Central memory CD8-positive, alpha-beta T cell (primary cell): Measurements from ENCODE around the gene GGCX.

Experiments used
- ATAC-seq: fragments of 150-1000 bp; cut with Tn5 transposase; replicated peaks from 2 replicates; pipeline ENCODE4 v1.10.0; 2022; ENCODE audit warnings: mild to moderate bottlenecking, moderate FRiP score, moderate number of reproducible peaks; ENCODE audit not compliant: poor library complexity, severe bottlenecking; ENCODE audit errors: extremely low read depth
- DNase-seq, 2 donors: peaks; one replicate each; pipeline ENCODE4 v3.0.0; 2021; ENCODE audit warnings: low spot score in 2 of 2
- H3K27ac Mint-ChIP-seq: one replicate; pipeline ENCODE4 v1.8.0; 2022; ENCODE audit warnings: low read depth, mild to moderate bottlenecking, moderate library complexity, mixed read lengths
- H3K27me3 Mint-ChIP-seq: one replicate; pipeline ENCODE4 v1.8.0; 2022; ENCODE audit warnings: mixed read lengths
- H3K36me3 Mint-ChIP-seq: one replicate; pipeline ENCODE4 v1.8.0; 2022; ENCODE audit warnings: mild to moderate bottlenecking, moderate library complexity, mixed read lengths; ENCODE audit not compliant: insufficient read depth
- H3K4me1 Mint-ChIP-seq: one replicate; pipeline ENCODE4 v1.8.0; 2022; ENCODE audit warnings: mixed read lengths
- H3K4me3 Mint-ChIP-seq: one replicate; pipeline ENCODE4 v1.8.0; 2022; ENCODE audit warnings: mild to moderate bottlenecking, moderate library complexity, mixed read lengths
- H3K9me3 Mint-ChIP-seq: one replicate; pipeline ENCODE4 v1.8.0; 2022; ENCODE audit warnings: mixed read lengths

GGCX gene

DNA sequence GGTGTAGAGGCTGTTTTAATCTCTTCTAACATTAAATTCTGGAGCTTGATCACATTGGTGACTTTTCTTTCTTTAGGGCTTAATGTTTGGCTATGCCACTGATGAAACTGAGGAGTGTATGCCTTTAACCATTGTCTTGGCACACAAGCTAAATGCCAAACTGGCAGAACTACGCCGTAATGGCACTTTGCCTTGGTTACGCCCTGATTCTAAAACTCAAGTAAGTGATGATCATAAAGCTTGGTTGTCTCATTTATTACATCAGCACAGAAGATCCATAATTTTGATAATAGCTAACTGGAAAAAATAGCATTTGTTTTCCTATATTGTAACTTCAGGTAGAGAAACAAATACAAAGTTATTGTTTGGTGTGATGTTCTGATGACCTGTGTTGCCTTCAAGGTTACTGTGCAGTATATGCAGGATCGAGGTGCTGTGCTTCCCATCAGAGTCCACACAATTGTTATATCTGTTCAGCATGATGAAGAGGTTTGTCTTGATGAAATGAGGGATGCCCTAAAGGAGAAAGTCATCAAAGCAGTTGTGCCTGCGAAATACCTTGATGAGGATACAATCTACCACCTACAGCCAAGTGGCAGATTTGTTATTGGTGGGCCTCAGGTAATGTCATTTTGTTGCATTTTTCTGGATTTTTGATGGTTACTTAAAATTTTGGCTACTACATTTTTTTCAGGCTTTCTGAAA lies 19.4 kb downstream of the GGCX start:
- DNase-seq (no peak), ATAC-seq (no peak)
- H3K9me3 Mint-ChIP-seq, result no peaks in the 10 kb centered on the region
- peaks cover 42% of the 10 kb centered on the region for H3K4me1 Mint-ChIP-seq
- H3K4me3 Mint-ChIP-seq, result no peak overlapping the region
- H3K27me3 Mint-ChIP-seq, result no peaks in the 10 kb centered on the region
- H3K36me3 Mint-ChIP-seq, result peaks cover 62% of the 10 kb centered on the region
- no peak overlapping the region for H3K27ac Mint-ChIP-seq

DNA sequence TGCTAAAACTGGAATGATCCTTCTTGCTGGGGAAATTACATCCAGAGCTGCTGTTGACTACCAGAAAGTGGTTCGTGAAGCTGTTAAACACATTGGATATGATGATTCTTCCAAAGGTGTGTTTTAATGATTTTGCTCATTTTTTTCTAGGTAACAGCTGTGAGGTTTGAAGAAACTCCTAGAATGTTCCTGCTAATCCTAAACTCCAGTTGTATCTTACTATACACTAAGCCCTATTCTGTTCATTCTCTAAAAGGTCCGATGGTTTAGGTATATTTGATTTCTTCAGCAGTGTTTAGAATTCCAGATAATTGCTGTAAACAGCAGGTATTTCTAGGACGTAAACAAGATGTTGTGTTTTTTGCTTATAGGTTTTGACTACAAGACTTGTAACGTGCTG lies 20.0 kb downstream of the GGCX start:
- peak overlapping the region; percentile 9 for H3K4me3 Mint-ChIP-seq
- no peaks in the 10 kb centered on the region for H3K9me3 Mint-ChIP-seq
- H3K27me3 Mint-ChIP-seq, result no peaks in the 10 kb centered on the region
- DNase-seq, result no peak
- H3K27ac Mint-ChIP-seq, result no peak overlapping the region
- H3K4me1 Mint-ChIP-seq, result peaks cover 42% of the 10 kb centered on the region
- no peak for ATAC-seq
- peaks cover 64% of the 10 kb centered on the region for H3K36me3 Mint-ChIP-seq

DNA sequence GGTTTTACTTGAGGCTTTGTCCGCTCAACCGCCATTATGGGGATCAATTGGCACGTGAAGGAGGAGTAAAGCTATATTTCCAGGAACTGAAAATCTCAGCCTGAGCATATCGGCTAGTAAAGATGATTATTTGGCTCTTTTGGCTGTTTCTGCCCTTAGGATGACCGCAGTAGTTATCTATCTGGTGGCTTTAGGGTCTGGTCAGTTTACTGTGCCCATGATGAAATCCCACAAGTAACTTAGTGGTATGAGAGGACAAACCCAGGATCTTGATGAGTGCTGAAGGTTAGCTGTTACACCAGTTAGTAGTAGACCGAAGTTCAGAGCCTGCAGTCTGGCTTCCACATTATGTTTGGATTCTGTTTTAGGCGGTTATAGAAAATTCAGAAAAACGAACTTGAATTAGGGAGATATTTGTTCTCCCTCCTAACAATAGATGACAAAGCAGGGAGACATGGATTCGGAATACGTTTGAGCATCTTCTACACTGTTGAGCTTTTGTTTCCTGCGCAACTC lies 21.1 kb downstream of the GGCX start:
- DNase-seq (no peak), ATAC-seq (no peak)
- Mint-ChIP-seq H3K4me3 (peak overlapping the region; percentile 89), H3K9me3 (no peaks in the 10 kb centered on the region), H3K36me3 (peaks cover 59% of the 10 kb centered on the region), H3K27ac (peak overlapping the region; percentile 89), H3K27me3 (no peaks in the 10 kb centered on the region), H3K4me1 (peaks cover 42% of the 10 kb centered on the region)

DNA sequence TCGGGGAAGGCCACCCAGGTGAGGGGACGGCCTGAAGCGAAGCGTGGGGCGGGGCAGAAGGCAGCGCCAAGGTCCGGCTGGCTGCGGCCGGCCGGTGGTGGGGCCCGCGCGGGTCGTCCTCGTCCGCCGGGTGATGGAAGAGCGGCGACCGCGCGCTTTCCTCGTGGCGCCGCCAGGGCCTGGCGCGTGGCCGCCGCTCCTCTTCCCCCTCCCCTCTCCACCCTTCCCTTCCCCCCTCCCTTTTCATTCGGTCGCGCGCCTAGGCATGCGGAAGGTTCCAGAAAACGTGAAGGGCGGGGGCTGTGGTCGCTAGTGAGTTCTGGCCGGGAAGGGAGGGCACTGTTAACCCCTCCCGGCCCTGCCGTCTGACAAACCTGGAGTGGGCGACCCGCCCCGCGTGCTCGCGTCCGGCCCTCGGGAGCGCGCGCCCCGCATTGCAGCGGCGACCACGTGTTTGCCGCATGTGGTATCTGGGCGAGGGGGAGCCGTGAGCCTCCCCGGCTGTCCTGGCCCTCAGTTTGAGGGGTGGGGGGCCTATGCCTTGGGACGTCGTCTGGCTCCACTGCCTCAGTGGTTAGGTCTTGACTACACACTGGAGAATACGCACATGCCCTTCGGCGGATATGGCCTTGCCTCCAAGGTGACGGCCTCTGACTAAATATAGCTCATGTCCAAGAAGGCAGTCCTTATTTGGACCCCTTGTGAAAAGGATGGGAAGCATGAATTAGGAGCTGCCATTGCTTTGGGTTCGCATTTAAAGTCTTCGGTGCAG lies 21.7 kb downstream of the GGCX start:
- ATAC-seq (peak; percentile 66), DNase-seq (peak; percentile 41 to 49)
- Mint-ChIP-seq H3K36me3 (peaks cover 54% of the 10 kb centered on the region), H3K4me3 (peak overlapping the region; percentile 89), H3K9me3 (no peaks in the 10 kb centered on the region), H3K4me1 (peaks cover 42% of the 10 kb centered on the region), H3K27ac (peak overlapping the region; percentile 89), H3K27me3 (no peaks in the 10 kb centered on the region)

DNA sequence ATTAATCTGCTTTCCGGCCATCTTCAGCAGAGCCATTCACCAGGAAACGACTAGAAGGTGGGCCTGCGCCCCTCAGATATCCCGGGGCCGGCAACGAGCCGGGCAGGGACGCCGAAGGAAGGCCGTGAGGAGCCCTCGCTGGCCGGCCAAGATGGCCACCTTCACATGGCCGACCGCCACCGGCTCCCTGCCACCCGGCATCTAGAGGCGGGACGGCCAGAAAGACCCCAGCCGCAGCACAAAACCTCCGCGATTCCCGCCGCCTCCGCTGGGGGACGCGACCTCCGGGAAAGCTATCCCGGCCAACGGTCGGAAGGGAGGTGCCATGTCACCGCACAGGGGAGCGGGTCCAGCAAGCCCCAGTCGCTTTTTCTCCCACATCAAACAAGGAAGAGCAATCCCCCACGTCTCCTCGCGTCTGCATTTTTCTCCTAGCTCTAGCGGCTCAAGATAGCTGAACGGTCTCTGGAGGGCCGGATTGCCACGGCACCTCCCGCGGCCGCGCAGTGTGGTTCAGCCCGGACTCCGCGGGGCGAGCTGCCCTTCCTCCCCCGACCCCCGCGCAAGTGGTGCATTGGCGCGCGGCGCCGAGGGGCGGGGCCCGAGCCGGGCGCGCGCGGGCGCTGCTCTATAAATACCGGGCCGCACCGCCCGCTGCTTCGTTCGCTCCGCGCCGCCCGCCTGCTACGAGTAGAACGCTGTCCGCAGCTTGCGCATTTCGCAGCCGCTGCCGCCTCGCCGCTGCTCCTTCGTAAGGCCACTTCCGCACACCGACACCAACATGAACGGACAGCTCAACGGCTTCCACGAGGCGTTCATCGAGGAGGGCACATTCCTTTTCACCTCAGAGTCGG lies 22.6 kb downstream of the GGCX start, which contains the start of gene MAT2A:
MAT2A (plus strand) TSS at position 662 of the 854 bp plus-strand sequence; CDS start at position 782, 120 bp downstream.
- Mint-ChIP-seq H3K27me3 (no peaks in the 10 kb centered on the region), H3K4me1 (peaks cover 36% of the 10 kb centered on the region), H3K27ac (peak within 1 kb of the TSS; percentile 89), H3K9me3 (no peaks in the 10 kb centered on the region), H3K4me3 (peak within 1 kb of the TSS; percentile 89), H3K36me3 (peaks cover 46% of the 10 kb centered on the region)
- DNase-seq, result peak; percentile 74 to 76
- peak; percentile 72 for ATAC-seq

DNA sequence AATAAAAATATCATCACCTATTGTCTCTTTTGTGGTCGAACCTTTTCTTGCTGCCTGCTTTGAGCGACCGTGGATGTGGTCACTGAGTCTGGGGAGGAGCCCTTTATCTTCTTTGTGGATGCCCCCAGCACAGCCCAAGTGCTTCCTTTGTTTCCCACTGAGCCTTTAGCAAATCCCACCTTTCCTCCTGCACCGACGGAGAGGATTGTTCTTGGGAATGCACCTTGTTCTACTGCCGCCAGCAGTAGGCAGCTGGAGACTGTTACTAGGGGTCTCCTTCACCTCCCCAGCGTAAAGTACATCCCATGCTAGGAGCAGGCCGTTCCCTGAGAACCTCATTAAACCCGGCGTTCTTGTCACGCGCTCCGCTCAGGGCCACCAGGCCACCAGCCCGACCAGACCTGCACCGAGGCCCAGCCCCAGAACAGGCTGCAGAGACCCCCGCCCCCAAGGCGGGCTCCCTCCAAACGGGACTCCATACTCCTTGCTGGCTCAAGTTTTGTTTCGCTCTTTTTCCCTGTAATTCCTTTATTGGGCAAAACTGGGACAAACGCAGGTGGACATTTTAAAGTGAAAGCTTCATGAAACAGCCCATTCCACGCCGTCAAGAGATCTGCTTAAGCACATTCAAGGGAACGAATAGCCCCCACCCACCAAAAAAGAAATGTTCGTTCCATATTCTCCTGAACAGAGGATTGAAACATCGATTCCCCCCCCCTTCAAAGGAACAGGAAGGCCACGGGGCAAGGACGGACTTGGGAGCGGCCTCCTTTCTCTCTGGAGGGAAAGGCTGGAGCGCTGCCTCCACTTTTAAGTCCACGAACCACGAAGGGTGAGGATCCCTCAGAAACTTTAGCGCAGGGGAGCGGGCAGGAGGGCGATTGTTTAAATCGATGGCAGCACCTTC lies 23.4 kb downstream of the GGCX start:
- DNase-seq (no peak), ATAC-seq (no peak)
- H3K9me3 Mint-ChIP-seq, result no peaks in the 10 kb centered on the region
- H3K4me3 Mint-ChIP-seq, result peak overlapping the region; percentile 89
- H3K4me1 Mint-ChIP-seq, result peaks cover 36% of the 10 kb centered on the region
- H3K27me3 Mint-ChIP-seq, result no peaks in the 10 kb centered on the region
- H3K36me3 Mint-ChIP-seq, result peaks cover 40% of the 10 kb centered on the region
- peak overlapping the region; percentile 89 for H3K27ac Mint-ChIP-seq

DNA sequence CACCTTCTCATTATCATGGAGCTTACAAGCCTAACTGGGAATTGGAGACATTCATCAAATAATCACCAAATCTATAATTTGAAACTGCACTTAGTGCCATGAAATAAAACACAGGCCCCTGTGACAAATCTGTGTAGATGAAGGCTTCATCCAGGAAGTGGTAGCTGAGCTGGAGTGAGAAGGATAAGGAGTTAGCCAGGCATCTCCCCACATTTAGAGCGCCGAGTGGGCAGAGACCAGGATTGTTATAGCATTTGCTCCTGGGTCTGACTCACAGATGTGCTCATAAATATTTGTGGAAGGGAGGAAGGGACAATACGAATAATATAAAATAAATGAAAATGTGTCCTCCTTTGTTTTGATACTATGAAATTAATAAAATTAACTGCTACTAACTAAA lies 24.8 kb downstream of the GGCX start:
- DNase-seq, result no peak
- Mint-ChIP-seq H3K27ac (peak overlapping the region; percentile 84), H3K27me3 (no peaks in the 10 kb centered on the region), H3K4me1 (peaks cover 28% of the 10 kb centered on the region), H3K4me3 (no peak overlapping the region), H3K9me3 (no peaks in the 10 kb centered on the region), H3K36me3 (peaks cover 28% of the 10 kb centered on the region)
- ATAC-seq, result no peak

DNA sequence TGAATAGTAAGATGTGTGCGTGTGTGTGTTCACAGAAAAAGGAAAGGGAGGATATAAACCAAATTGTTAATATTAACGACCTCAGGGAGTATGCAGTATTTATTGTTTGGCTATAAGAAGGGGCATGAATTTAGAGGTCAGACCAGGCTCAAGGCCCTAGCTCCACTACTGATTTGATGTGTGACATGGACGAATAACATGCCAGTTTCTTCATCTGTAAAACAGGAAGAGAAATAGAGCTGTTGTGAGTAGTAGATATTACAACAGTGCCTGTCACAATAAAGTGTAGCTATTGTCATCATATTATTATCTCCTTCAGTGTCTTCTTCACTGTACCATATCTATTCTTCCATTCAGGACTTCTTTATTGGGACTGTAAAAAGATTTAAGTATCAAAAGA lies 26.4 kb downstream of the GGCX start:
- Mint-ChIP-seq H3K27me3 (no peaks in the 10 kb centered on the region), H3K9me3 (no peaks in the 10 kb centered on the region), H3K4me1 (peaks cover 12% of the 10 kb centered on the region), H3K36me3 (peaks cover 21% of the 10 kb centered on the region), H3K27ac (no peak overlapping the region), H3K4me3 (no peak overlapping the region)
- ATAC-seq (no peak), DNase-seq (no peak)

DNA sequence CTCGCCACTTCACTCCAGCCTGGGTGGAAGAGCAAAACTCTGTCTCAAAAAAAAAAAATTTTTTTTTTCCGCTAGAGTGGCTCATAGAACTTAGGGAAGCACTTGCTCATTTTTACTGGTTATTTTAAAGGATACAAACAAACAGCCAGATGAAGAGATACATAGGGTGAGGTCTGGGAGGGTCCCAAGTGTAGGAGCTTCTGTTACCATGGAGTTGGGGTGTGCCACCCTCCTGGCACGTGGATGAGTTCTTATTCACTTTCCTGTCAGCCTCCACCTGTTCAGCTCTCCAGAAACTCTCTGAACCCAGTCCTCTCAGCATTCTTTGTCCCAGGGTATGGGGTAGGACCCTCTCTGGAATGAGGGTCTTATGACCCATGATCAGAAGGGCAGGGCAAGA lies 27.2 kb downstream of the GGCX start:
- peaks cover 15% of the 10 kb centered on the region for H3K36me3 Mint-ChIP-seq
- peaks cover 4% of the 10 kb centered on the region for H3K27me3 Mint-ChIP-seq
- peaks cover 10% of the 10 kb centered on the region for H3K4me1 Mint-ChIP-seq
- no peak overlapping the region for H3K4me3 Mint-ChIP-seq
- no peaks in the 10 kb centered on the region for H3K9me3 Mint-ChIP-seq
- DNase-seq (no peak), ATAC-seq (no peak)
- H3K27ac Mint-ChIP-seq, result no peak overlapping the region

DNA sequence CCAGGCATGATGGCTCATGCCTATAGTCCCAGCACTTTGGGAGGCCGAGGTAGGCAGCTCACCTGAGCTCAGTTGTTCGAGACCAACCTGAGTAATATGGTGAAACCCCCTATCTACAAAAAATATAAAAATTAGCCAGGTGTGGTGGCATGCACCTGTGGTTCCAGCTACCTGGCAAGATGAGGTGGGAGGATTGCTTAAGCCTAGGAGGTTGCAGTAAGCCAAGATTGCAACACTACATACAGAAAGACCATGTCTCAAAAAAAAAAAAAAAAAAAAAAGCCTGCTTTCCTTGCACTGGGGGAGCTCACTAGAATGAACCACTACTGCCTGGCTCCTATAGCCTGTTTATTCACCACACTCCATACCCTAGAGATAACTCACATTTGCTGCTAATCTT lies 29.7 kb downstream of the GGCX start:
- Mint-ChIP-seq H3K9me3 (no peaks in the 10 kb centered on the region), H3K27ac (no peak overlapping the region), H3K36me3 (peaks cover 4% of the 10 kb centered on the region), H3K27me3 (peaks cover 29% of the 10 kb centered on the region), H3K4me3 (no peak overlapping the region), H3K4me1 (no peaks in the 10 kb centered on the region)
- ATAC-seq, result no peak
- no peak for DNase-seq

DNA sequence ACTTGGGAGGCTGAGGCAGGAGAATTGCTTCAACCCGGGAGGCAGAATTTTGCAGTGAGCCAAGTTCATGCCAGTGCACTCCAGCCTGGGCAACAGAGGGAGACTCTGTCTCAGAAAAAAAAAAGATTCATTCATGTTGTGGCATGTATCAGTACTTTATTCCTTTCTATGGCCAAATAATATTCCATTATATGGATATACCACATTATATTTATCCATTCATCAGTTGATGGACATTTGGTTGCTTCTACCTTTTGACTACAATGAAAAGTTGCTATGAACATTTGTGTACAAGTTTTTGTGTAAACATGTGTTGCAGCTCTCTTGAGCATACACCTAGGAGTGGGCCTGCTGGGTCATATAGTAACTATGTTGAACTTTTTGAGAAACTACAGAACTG lies 31.5 kb downstream of the GGCX start:
- H3K36me3 Mint-ChIP-seq, result peaks cover 1% of the 10 kb centered on the region
- DNase-seq, result no peak
- no peak for ATAC-seq
- no peaks in the 10 kb centered on the region for H3K9me3 Mint-ChIP-seq
- no peaks in the 10 kb centered on the region for H3K4me1 Mint-ChIP-seq
- no peak overlapping the region for H3K27ac Mint-ChIP-seq
- H3K27me3 Mint-ChIP-seq, result peaks cover 34% of the 10 kb centered on the region
- H3K4me3 Mint-ChIP-seq, result no peak overlapping the region
